Endothelial cell of umbilical vein (primary cell): ENCODE data around the gene RUSC2. TPM values are rescaled to one million over a fixed set of nuclear protein-coding genes. Genes with fewer than 3 reads are reported as not detected.

ENCODE experiments used
- BruUV-seq: library from RNA; stranded (reverse); fragments of 400-500 nt; replicated peaks from 2 replicates; lab custom pipeline; 2021; lab: Mats Ljungman, UMichigan
- CTCF ChIA-PET: fragments of 300-600, 350-600 bp; sonication (Branson Sonifier 250); formaldehyde crosslinking; loops from one replicate; lab custom pipeline; 2021; ENCODE audit warnings: antibody characterized with exemption, inconsistent platforms; lab: Charles Lee
- POLR2A ChIA-PET: fragments of 300-600, 350-600 bp; sonication (Branson Sonifier 250); formaldehyde crosslinking; loops from one replicate; lab custom pipeline; 2021; ENCODE audit warnings: antibody characterized with exemption, inconsistent platforms; lab: Charles Lee
- DNase-seq: peaks from one replicate; pipeline ENCODE4 v3.0.0-alpha.2; 2011; ENCODE audit warnings: low read depth, low spot score
- FAIRE-seq: peaks from 2 replicates; lab custom pipeline; 2011; peaks lifted over from hg19 to GRCh38; lab: Jason Lieb, UNC
- H2AFZ ChIP-seq: 2 replicates; pipeline ENCODE4 v1.6.0; 2012; ENCODE audit warnings: low read depth, low read length, control low read depth, inconsistent platforms
- H3K27ac ChIP-seq: 2 replicates; pipeline ENCODE4 v1.5.1; 2011; ENCODE audit warnings: low read depth, mild to moderate bottlenecking, control low read depth, low read length, moderate library complexity; ENCODE audit not compliant: insufficient read depth
- H3K27me3 ChIP-seq, 2 experiments: 2 replicates each; pipeline versions ENCODE4 v1.6.0 to v1.6.1; 2011; ENCODE audit warnings: low read length in 2 of 2, mixed read lengths in 1 of 2; ENCODE audit not compliant: control insufficient read depth in 2 of 2, insufficient read depth in 2 of 2
- H3K36me3 ChIP-seq, 2 experiments: 2 replicates in 1 of 2; 3 replicates in 1 of 2; pipeline ENCODE4 v1.5.1; 2011; ENCODE audit warnings: low read length in 2 of 2, mild to moderate bottlenecking in 1 of 2, moderate library complexity in 1 of 2; ENCODE audit not compliant: control insufficient read depth in 2 of 2, insufficient read depth in 2 of 2; ENCODE audit errors: extremely low read depth in 1 of 2
- H3K4me1 ChIP-seq: 3 replicates; pipeline ENCODE4 v1.5.1; 2011; ENCODE audit warnings: mild to moderate bottlenecking, low read length; ENCODE audit not compliant: control insufficient read depth, insufficient read depth; ENCODE audit errors: extremely low read depth
- H3K4me2 ChIP-seq: 2 replicates; pipeline ENCODE4 v1.6.1; 2011; ENCODE audit warnings: low read length, control low read depth, mixed read lengths; ENCODE audit not compliant: insufficient read depth
- H3K4me3 ChIP-seq, 3 experiments: fragments of 200-600 bp in 1 of 3; sonication (generic), shearing (Covaris generic) in 1 of 3; replicated peaks in 1 of 3; 2 replicates each; pipeline ENCODE4 v1.5.1; 2011 to 2016; ENCODE audit warnings: control low read depth in 3 of 3, low read length in 3 of 3, mild to moderate bottlenecking in 2 of 3, inconsistent platforms in 1 of 3, low read depth in 1 of 3, moderate library complexity in 1 of 3; ENCODE audit not compliant: insufficient read depth in 1 of 3
- H3K79me2 ChIP-seq: 2 replicates; pipeline ENCODE4 v1.6.0; 2012; ENCODE audit warnings: low read length, inconsistent platforms; ENCODE audit not compliant: control insufficient read depth, insufficient read depth
- H3K9ac ChIP-seq: replicated peaks from 2 replicates; pipeline ENCODE3; 2011; ENCODE audit warnings: low read length, control low read depth; ENCODE audit not compliant: insufficient read depth; ENCODE audit errors: extremely low read depth
- H3K9me1 ChIP-seq: replicated peaks from 3 replicates; pipeline ENCODE4 v1.6.0; 2011; ENCODE audit warnings: mild to moderate bottlenecking, low read length; ENCODE audit not compliant: control insufficient read depth, insufficient read depth; ENCODE audit errors: extremely low read depth
- H3K9me3 ChIP-seq: replicated peaks from 2 replicates; pipeline ENCODE4 v1.5.1; 2012; ENCODE audit warnings: low read length, inconsistent platforms; ENCODE audit not compliant: control insufficient read depth, insufficient read depth
- H4K20me1 ChIP-seq: replicated peaks from 2 replicates; pipeline ENCODE3; 2011; ENCODE audit warnings: mild to moderate bottlenecking, low read length; ENCODE audit not compliant: control insufficient read depth, insufficient read depth; ENCODE audit errors: extremely low read depth
- CTCF ChIP-seq, 2 donors: IDR thresholded peaks; 1 replicate in 1 of 2; 2 replicates in 1 of 2; pipeline ENCODE4 v1.5.1; 2011; ENCODE audit warnings: low read length in 2 of 2, mild to moderate bottlenecking in 2 of 2, moderate library complexity in 2 of 2, control low read depth in 1 of 2, inconsistent platforms in 1 of 2, low read depth in 1 of 2; ENCODE audit not compliant: insufficient read depth in 1 of 2; ENCODE audit errors: extremely low read depth in 1 of 2
- EZH2 ChIP-seq: IDR thresholded peaks from 2 replicates; pipeline ENCODE4 v1.6.1; 2012; ENCODE audit warnings: borderline replicate concordance, low read depth, mild to moderate bottlenecking, moderate library complexity, low read length, inconsistent platforms; ENCODE audit not compliant: severe bottlenecking
- GATA2 ChIP-seq: IDR thresholded peaks from 2 replicates; pipeline ENCODE4 v1.7.0; 2011; ENCODE audit warnings: low read depth, mild to moderate bottlenecking, moderate library complexity, mixed read lengths, low read length; ENCODE audit not compliant: insufficient read length, insufficient read depth
- dilution Hi-C: fragments of 300-500 bp; cut with MboI; formaldehyde crosslinking; loops from one replicate; pipeline ENCODE4 v1.15.0; 2019; ENCODE audit warnings: low sequenced_read_pairs; ENCODE audit not compliant: extremely low pct_ligation_motif_present
- intact Hi-C: fragments of 100-400 bp; cut with micrococcal nuclease; formaldehyde crosslinking; loops from one replicate; pipeline ENCODE4 v1.10.0; 2022
- polyA plus RNA-seq, 4 experiments: library from polyadenylated mRNA; depleted of rRNA in 3 of 4; stranded (reverse) in 3 of 4; unstranded in 1 of 4; fragments of >200 nt; gene quantifications; 2 replicates each; pipeline versions ENCODE4 v1.2.1 to v1.2.3, GENCODE V29; 2011 to 2012; ENCODE audit warnings: missing spikeins in 1 of 4
- total RNA-seq: library from RNA; stranded (reverse); gene quantifications from 2 replicates; pipeline ENCODE4 v1.2.3, GENCODE V29; 2021

The RUSC2 gene
- total and polyA plus RNA-seq, 2 donors (not counting 3 experiments of a cell fraction or from before 2014, with no cell fraction given), result 26.1 to 46.2 TPM

- no TSS peak for BruUV-seq
- Histone ChIP-seq H3K4me3 (no peak overlapping the region), H3K36me3 (peaks cover 2 to 4% of the 10 kb centered on the region in 2 experiments), H3K4me1 (peaks cover 8% of the 10 kb centered on the region), H3K27me3 (no peaks in the 10 kb centered on the region), H3K4me2 (no peak overlapping the region), H4K20me1 (no peaks in the 10 kb centered on the region), H3K79me2 (peaks cover 93% of the 10 kb centered on the region), H3K27ac (no peak overlapping the region), H3K9ac (no peak overlapping the region), H2AFZ (no peak overlapping the region), H3K9me1 (no peaks in the 10 kb centered on the region), H3K9me3 (no peaks in the 10 kb centered on the region)
- no peak for FAIRE-seq
- TF ChIP-seq GATA2, result no peak
- DNase-seq, result peak; percentile 39
- ChIA-PET POLR2A (no interaction called here), CTCF (interaction anchor here (2.3 to 2.4 kb wide), 2 partner anchors 12 to 54 kb away, joined by 13 to 14 read pairs; no protein-coding TSS in a partner anchor)
- dilution Hi-C loops, result no loop called here
- intact Hi-C loops, result no loop called here
Measured at GRCh38 chr9:35499029-35499700, 9.3 kb downstream of the RUSC2 start.

DNA sequence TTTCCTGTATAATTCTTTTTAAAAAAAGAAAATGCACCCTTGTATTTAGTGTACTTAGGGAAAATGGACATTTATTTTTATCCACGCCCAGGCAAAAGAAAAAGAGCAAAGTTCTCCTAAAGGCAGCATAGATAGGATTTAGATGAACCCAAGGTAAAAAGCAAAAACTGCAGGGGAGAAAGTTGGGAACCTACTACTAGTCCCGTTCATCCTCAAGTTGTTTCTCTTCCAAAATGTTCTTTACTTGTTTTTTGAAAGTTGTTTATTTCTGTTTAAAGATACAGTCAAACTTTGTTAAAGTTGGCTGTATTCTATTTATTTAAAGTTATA lies 9.8 kb downstream of the RUSC2 start:
- H3K9me1 ChIP-seq, result no peaks in the 10 kb centered on the region
- H3K79me2 ChIP-seq, result peaks cover 91% of the 10 kb centered on the region
- DNase-seq (no peak), FAIRE-seq (no peak)
- peaks cover 2 to 4% of the 10 kb centered on the region in 2 experiments for H3K36me3 ChIP-seq
- H3K4me1 ChIP-seq, result peaks cover 8% of the 10 kb centered on the region
- ChIA-PET POLR2A (no interaction called here), CTCF (interaction anchor here (2.3 to 2.4 kb wide), 2 partner anchors 11 to 54 kb away, joined by 13 to 14 read pairs; no protein-coding TSS in a partner anchor)
- H3K27ac ChIP-seq, result no peak overlapping the region
- no peak overlapping the region for H3K4me3 ChIP-seq
- no peaks in the 10 kb centered on the region for H3K9me3 ChIP-seq
- dilution Hi-C loops (no loop called here), intact Hi-C loops (no loop called here)
- H3K9ac ChIP-seq, result no peak overlapping the region
- BruUV-seq, result no TSS peak
- TF ChIP-seq CTCF (IDR thresholded peaks at IDR 0.05; ENCODE audit: extremely low read depth in 1 of 2, insufficient read depth in 1 of 2, low read depth in 1 of 2, low read length in 2 of 2) (no peak), EZH2 (no peak)
- no peaks in the 10 kb centered on the region for H3K27me3 ChIP-seq
- no peaks in the 10 kb centered on the region for H4K20me1 ChIP-seq
- H3K4me2 ChIP-seq, result no peak overlapping the region
- no peak overlapping the region for H2AFZ ChIP-seq
